IMR-90 (cell line): ENCODE results near the gene DEFB119. TPM values are rescaled to one million over a fixed set of nuclear protein-coding genes. Genes with fewer than 3 reads are reported as not detected.

Experiments used
- ATAC-seq: fragments of 200-7000 bp; cut with Tn5 transposase; 2 replicates; pipeline ENCODE4 v1.9.1; 2020; ENCODE audit warnings: low read depth, mild to moderate bottlenecking, moderate library complexity
- Bru-seq: library from RNA; stranded (reverse); fragments of 400-500 nt; gene quantifications from one replicate; lab custom pipeline; 2021; lab: Mats Ljungman, UMichigan
- BruChase-seq, 2 experiments: library from RNA; stranded (reverse); fragments of 400-500 nt; gene quantifications; one replicate each; lab custom pipeline; 2021; lab: Mats Ljungman, UMichigan
- BruUV-seq: library from RNA; stranded (reverse); fragments of 400-500 nt; replicated peaks from 2 replicates; lab custom pipeline; 2021; lab: Mats Ljungman, UMichigan
- CTCF ChIA-PET: fragments of 300-600 bp; formaldehyde crosslinking; extraction: SDS; loops from one replicate; lab custom pipeline; 2021; ENCODE audit warnings: antibody characterized with exemption; lab: Yijun Ruan, JAX
- POLR2A ChIA-PET: fragments of 300-600 bp; sonication (Branson Sonifier 250); formaldehyde crosslinking; loops from one replicate; lab custom pipeline; 2022; ENCODE audit warnings: antibody characterized with exemption; ENCODE audit not compliant: unreplicated experiment; lab: Charles Lee
- DNase-seq: peaks from one replicate; pipeline ENCODE4 v3.0.0; 2013
- H2AFZ ChIP-seq: replicated peaks from 2 replicates; pipeline ENCODE3; 2013; ENCODE audit warnings: low read length, mild to moderate bottlenecking; ENCODE audit not compliant: poor library complexity
- H2AK5ac ChIP-seq: 2 replicates; pipeline ENCODE4 v1.6.1; 2013; ENCODE audit warnings: low read depth, low read length, inconsistent platforms
- H2AK9ac ChIP-seq: replicated peaks from 2 replicates; pipeline ENCODE3; 2013; ENCODE audit warnings: mild to moderate bottlenecking, low read depth, low read length, moderate library complexity; ENCODE audit not compliant: poor library complexity
- H2BK120ac ChIP-seq: 2 replicates; pipeline ENCODE4 v1.6.1; 2013; ENCODE audit warnings: low read depth, low read length, inconsistent platforms
- H2BK15ac ChIP-seq: 3 replicates; pipeline ENCODE4 v1.6.1; 2013; ENCODE audit warnings: low read depth, low read length, inconsistent platforms
- H2BK20ac ChIP-seq: 2 replicates; pipeline ENCODE4 v1.6.1; 2013; ENCODE audit warnings: low read depth, mild to moderate bottlenecking, inconsistent platforms, low read length, moderate library complexity
- H2BK5ac ChIP-seq: 2 replicates; pipeline ENCODE4 v1.6.1; 2013; ENCODE audit warnings: mild to moderate bottlenecking, low read depth, low read length, inconsistent platforms; ENCODE audit not compliant: poor library complexity, severe bottlenecking
- H3K14ac ChIP-seq: replicated peaks from 2 replicates; pipeline ENCODE4 v1.6.1; 2013; ENCODE audit warnings: low read depth, low read length, inconsistent platforms
- H3K18ac ChIP-seq: 2 replicates; pipeline ENCODE4 v1.6.1; 2013; ENCODE audit warnings: low read depth, low read length, control low read depth
- H3K23ac ChIP-seq: 2 replicates; pipeline ENCODE4 v1.6.1; 2013; ENCODE audit warnings: low read depth, low read length, inconsistent platforms
- H3K27ac ChIP-seq: 2 replicates; pipeline ENCODE4 v1.5.1; 2013; ENCODE audit warnings: mild to moderate bottlenecking, control low read depth, low read length; ENCODE audit not compliant: insufficient read depth
- H3K27me3 ChIP-seq: 2 replicates; pipeline ENCODE4 v1.6.1; 2013; ENCODE audit warnings: low read length; ENCODE audit not compliant: control insufficient read depth, insufficient read depth
- H3K36me3 ChIP-seq: 2 replicates; pipeline ENCODE4 v1.6.1; 2013; ENCODE audit warnings: low read length, mixed read lengths; ENCODE audit not compliant: control insufficient read depth, insufficient read depth
- H3K4ac ChIP-seq: 2 replicates; pipeline ENCODE4 v1.6.1; 2013; ENCODE audit warnings: low read depth, low read length, inconsistent platforms
- H3K4me1 ChIP-seq: 2 replicates; pipeline ENCODE4 v1.6.1; 2013; ENCODE audit warnings: low read length, mixed read lengths; ENCODE audit not compliant: control insufficient read depth, insufficient read depth
- H3K4me2 ChIP-seq: 2 replicates; pipeline ENCODE4 v1.6.1; 2013; ENCODE audit warnings: low read depth, mild to moderate bottlenecking, control low read depth, low read length, moderate library complexity
- H3K4me3 ChIP-seq: 2 replicates; pipeline ENCODE4 v1.5.1; 2013; ENCODE audit warnings: low read depth, mild to moderate bottlenecking, control low read depth, low read length, moderate library complexity; ENCODE audit not compliant: insufficient read depth
- H3K56ac ChIP-seq: 2 replicates; pipeline ENCODE4 v1.6.1; 2013; ENCODE audit warnings: low read length, inconsistent platforms; ENCODE audit not compliant: insufficient read depth; ENCODE audit errors: extremely low read depth
- H3K79me1 ChIP-seq, 2 experiments: 2 replicates each; pipeline ENCODE4 v1.6.1; 2013; ENCODE audit warnings: low read length in 2 of 2, inconsistent platforms in 1 of 2, low read depth in 1 of 2
- H3K9ac ChIP-seq: 2 replicates; pipeline ENCODE4 v1.6.1; 2013; ENCODE audit warnings: low read depth, low read length, control low read depth
- H3K9me1 ChIP-seq: 2 replicates; pipeline ENCODE4 v1.6.1; 2013; ENCODE audit warnings: low read length, inconsistent platforms; ENCODE audit not compliant: insufficient read depth
- H3K9me3 ChIP-seq: 2 replicates; pipeline ENCODE4 v1.6.1; 2013; ENCODE audit warnings: low read length; ENCODE audit not compliant: control insufficient read depth, insufficient read depth
- H4K20me1 ChIP-seq: 2 replicates; pipeline ENCODE4 v1.6.1; 2013; ENCODE audit warnings: low read length, inconsistent platforms; ENCODE audit not compliant: insufficient read depth
- H4K5ac ChIP-seq: 2 replicates; pipeline ENCODE4 v1.6.1; 2013; ENCODE audit warnings: mild to moderate bottlenecking, low read depth, low read length, control low read depth
- H4K8ac ChIP-seq, 2 experiments: 2 replicates each; pipeline ENCODE4 v1.6.1; 2013; ENCODE audit warnings: low read depth in 2 of 2, low read length in 2 of 2, control low read depth in 1 of 2, inconsistent platforms in 1 of 2
- H4K91ac ChIP-seq: 2 replicates; pipeline ENCODE4 v1.6.1; 2013; ENCODE audit warnings: low read depth, low read length, inconsistent platforms; ENCODE audit not compliant: insufficient read depth
- BHLHE40 ChIP-seq: fragments of 150-350 bp; IDR thresholded peaks from 2 replicates; pipeline ENCODE4 v1.6.1; 2016; ENCODE audit warnings: mild to moderate bottlenecking, low read depth, low read length
- CEBPB ChIP-seq: IDR thresholded peaks from 2 replicates; pipeline ENCODE4 v1.6.1; 2012; ENCODE audit warnings: low read depth, low read length, improper control_type of control experiment
- CHD1 ChIP-seq: IDR thresholded peaks from 2 replicates; pipeline ENCODE4 v1.6.1; 2012; ENCODE audit warnings: low read depth, low read length, improper control_type of control experiment
- ELK1 ChIP-seq: fragments of 150-350 bp; IDR thresholded peaks from 2 replicates; pipeline ENCODE4 v1.6.1; 2016; ENCODE audit warnings: low read depth, mild to moderate bottlenecking, low read length, moderate library complexity, borderline replicate concordance
- FOS ChIP-seq: fragments of 150-350 bp; IDR thresholded peaks from 2 replicates; pipeline ENCODE4 v1.6.1; 2016; ENCODE audit warnings: low read depth, low read length
- MAZ ChIP-seq: IDR thresholded peaks from 2 replicates; pipeline ENCODE4 v1.6.1; 2012; ENCODE audit warnings: low read depth, mild to moderate bottlenecking, low read length, improper control_type of control experiment, moderate library complexity, borderline replicate concordance
- MXI1 ChIP-seq: IDR thresholded peaks from 2 replicates; pipeline ENCODE4 v1.6.1; 2012; ENCODE audit warnings: low read depth, mild to moderate bottlenecking, low read length, moderate library complexity, borderline replicate concordance
- NFE2L2 ChIP-seq: fragments of 150-350 bp; IDR thresholded peaks from 2 replicates; pipeline ENCODE4 v1.6.1; 2016; ENCODE audit warnings: low read depth, mild to moderate bottlenecking, low read length
- POLR2A ChIP-seq: IDR thresholded peaks from 2 replicates; pipeline ENCODE4 v1.6.1; 2012; ENCODE audit warnings: mild to moderate bottlenecking, low read depth, low read length
- RCOR1 ChIP-seq: IDR thresholded peaks from 2 replicates; pipeline ENCODE4 v1.6.1; 2012; ENCODE audit warnings: mild to moderate bottlenecking, low read length, improper control_type of control experiment; ENCODE audit not compliant: insufficient replicate concordance
- RFX5 ChIP-seq: IDR thresholded peaks from 2 replicates; pipeline ENCODE4 v1.8.0; 2012; ENCODE audit warnings: low read depth, mild to moderate bottlenecking, low read length, moderate library complexity
- WGBS, 2 experiments: methylation state at CpG; one replicate each; pipeline versions ENCODE4 v1.1.5 to v1.1.7; 2013; ENCODE audit warnings: missing lambda C conversion rate in 2 of 2; ENCODE audit not compliant: insufficient read length in 1 of 2; ENCODE audit errors: extremely low coverage in 2 of 2; 5-methylcytosine and 5-hydroxymethylcytosine counted together
- dilution Hi-C: fragments of 300-500 bp; cut with HindIII; formaldehyde crosslinking; loops from one replicate; pipeline ENCODE4 v1.14.3; 2018; ENCODE audit warnings: low sequenced_read_pairs; ENCODE audit not compliant: unreplicated experiment
- in situ Hi-C: fragments of 300-500 bp; cut with MboI; formaldehyde crosslinking; loops from 3 replicates; pipeline ENCODE4 v1.14.3; 2019; ENCODE audit warnings: low sequenced_read_pairs, inconsistent platforms, mixed read lengths
- intact Hi-C: fragments of 100-400 bp; cut with micrococcal nuclease; formaldehyde crosslinking; loops from 2 replicates; pipeline ENCODE4 v1.10.0; 2022
- long read RNA-seq: library from polyadenylated mRNA; unstranded; transcript quantifications from one replicate; pipeline ENCODE4 v2.0.0, GENCODE V29; 2021; ENCODE audit not compliant: unreplicated experiment
- polyA plus RNA-seq, 3 experiments: library from polyadenylated mRNA; depleted of rRNA; stranded (reverse); fragments of >200 nt; gene quantifications; 2 replicates each; pipeline ENCODE4 v1.2.3, GENCODE V29; 2012; ENCODE audit warnings: low replicate concordance in 1 of 3
- total RNA-seq: library from RNA; depleted of rRNA; stranded (reverse); fragments of >200 nt; gene quantifications from 2 replicates; pipeline ENCODE4 v1.2.3, GENCODE V29; 2012; rRNA removed
- TF ChIP-seq, protein P1 (sequence below): conservative IDR thresholded peaks from 2 replicates; pipeline ENCODE4 v1.5.1; 2012; ENCODE audit warnings: mild to moderate bottlenecking, low read depth, low read length, improper control_type of control experiment
- TF ChIP-seq, protein P2 (sequence below): fragments of 150-350 bp; IDR thresholded peaks from 2 replicates; pipeline ENCODE4 v1.6.1; 2017; ENCODE audit warnings: mild to moderate bottlenecking, antibody characterized with exemption, low read length, low read depth

Gene DEFB119, protein sequence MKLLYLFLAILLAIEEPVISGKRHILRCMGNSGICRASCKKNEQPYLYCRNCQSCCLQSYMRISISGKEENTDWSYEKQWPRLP
- not detected in 2 replicates for total RNA-seq
- not detected in 2 replicates for polyA plus RNA-seq (2012; rRNA removed)
- not detected in 2 replicates for polyA plus RNA-seq (2012; cell fraction: cytosol; rRNA removed)
- not detected in 2 replicates for polyA plus RNA-seq (2012; cell fraction: nucleus; rRNA removed; ENCODE audit: low replicate concordance)
- Bru-seq, nascent RNA: not detected
- BruChase-seq, experiment 1, labeled RNA remaining after a 6-hour chase: not detected
- BruChase-seq, experiment 2, labeled RNA remaining after a 2-hour chase: not detected
- long read RNA-seq: 0 reads

- Histone ChIP-seq H3K4me2 (no peak within 1 kb of the TSS), H3K56ac (no peak within 1 kb of the TSS), H3K14ac (no peak within 1 kb of the TSS), H3K23ac (no peak within 1 kb of the TSS), H2BK120ac (no peak within 1 kb of the TSS), H3K4me1 (no peaks in the 10 kb centered on the region), H2AFZ (no peak within 1 kb of the TSS), H3K9me1 (no peaks in the 10 kb centered on the region), H3K9me3 (no peaks in the 10 kb centered on the region; the same call in 1 of the 2 replicates), H4K5ac (no peak within 1 kb of the TSS), H3K4ac (no peak within 1 kb of the TSS), H3K79me1 (no peaks in the 10 kb centered on the region), H3K18ac (no peak within 1 kb of the TSS), H3K4me3 (no peak within 1 kb of the TSS), H3K27me3 (no peaks in the 10 kb centered on the region), H4K8ac (no peak within 1 kb of the TSS), H2BK5ac (no peak within 1 kb of the TSS), H4K91ac (no peak within 1 kb of the TSS), H2BK15ac (no peak within 1 kb of the TSS), H3K27ac (no peak within 1 kb of the TSS), H4K20me1 (no peaks in the 10 kb centered on the region), H2BK20ac (no peak within 1 kb of the TSS), H2AK9ac (no peak within 1 kb of the TSS), H3K9ac (no peak within 1 kb of the TSS), H3K36me3 (no peaks in the 10 kb centered on the region), H2AK5ac (no peak within 1 kb of the TSS)
- no TSS peak for BruUV-seq
- CTCF ChIA-PET: no interaction called here
- TF ChIP-seq RFX5 (no peak), FOS (no peak), MAZ (no peak), ELK1 (no peak), POLR2A (no peak), CEBPB (no peak), NFE2L2 (no peak), CHD1 (no peak), MXI1 (no peak), RCOR1 (no peak), BHLHE40 (no peak)
- TF ChIP-seq, protein P1, sequence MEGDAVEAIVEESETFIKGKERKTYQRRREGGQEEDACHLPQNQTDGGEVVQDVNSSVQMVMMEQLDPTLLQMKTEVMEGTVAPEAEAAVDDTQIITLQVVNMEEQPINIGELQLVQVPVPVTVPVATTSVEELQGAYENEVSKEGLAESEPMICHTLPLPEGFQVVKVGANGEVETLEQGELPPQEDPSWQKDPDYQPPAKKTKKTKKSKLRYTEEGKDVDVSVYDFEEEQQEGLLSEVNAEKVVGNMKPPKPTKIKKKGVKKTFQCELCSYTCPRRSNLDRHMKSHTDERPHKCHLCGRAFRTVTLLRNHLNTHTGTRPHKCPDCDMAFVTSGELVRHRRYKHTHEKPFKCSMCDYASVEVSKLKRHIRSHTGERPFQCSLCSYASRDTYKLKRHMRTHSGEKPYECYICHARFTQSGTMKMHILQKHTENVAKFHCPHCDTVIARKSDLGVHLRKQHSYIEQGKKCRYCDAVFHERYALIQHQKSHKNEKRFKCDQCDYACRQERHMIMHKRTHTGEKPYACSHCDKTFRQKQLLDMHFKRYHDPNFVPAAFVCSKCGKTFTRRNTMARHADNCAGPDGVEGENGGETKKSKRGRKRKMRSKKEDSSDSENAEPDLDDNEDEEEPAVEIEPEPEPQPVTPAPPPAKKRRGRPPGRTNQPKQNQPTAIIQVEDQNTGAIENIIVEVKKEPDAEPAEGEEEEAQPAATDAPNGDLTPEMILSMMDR: no peak
- TF ChIP-seq, protein P2, sequence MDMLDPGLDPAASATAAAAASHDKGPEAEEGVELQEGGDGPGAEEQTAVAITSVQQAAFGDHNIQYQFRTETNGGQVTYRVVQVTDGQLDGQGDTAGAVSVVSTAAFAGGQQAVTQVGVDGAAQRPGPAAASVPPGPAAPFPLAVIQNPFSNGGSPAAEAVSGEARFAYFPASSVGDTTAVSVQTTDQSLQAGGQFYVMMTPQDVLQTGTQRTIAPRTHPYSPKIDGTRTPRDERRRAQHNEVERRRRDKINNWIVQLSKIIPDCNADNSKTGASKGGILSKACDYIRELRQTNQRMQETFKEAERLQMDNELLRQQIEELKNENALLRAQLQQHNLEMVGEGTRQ: no peak
- dilution Hi-C loops (no loop called here), in situ Hi-C loops (no loop called here), intact Hi-C loops (no loop called here)
- DNase-seq (no peak), ATAC-seq (no peak)
- POLR2A ChIA-PET: no interaction called here
- WGBS, 2 experiments: 8% methylated on average over 1 of the region's 1 CpG; no CpG with 5 or more reads in 1 of the 2 experiments
Measured at GRCh38 chr20:31390490-31390889, at the start of gene DEFB119. DEFB119 (minus strand) TSS chr20:31390590; CDS start chr20:31390483, 107 bp downstream.
